Measurements from ENCODE around the gene VWDE.

- TF ChIP-seq CTCF (IDR thresholded peaks at IDR 0.05; ENCODE audit: insufficient read depth, low read depth, low read length), result no peak
- TF ChIP-seq EZH2 (IDR thresholded peaks at IDR 0.05; ENCODE audit: insufficient read depth, low read length), result no peak
These were observed 20.5 kb upstream of the VWDE start for GRCh38 chr7:12423997-12424745.

Measured in astrocyte (in vitro differentiated cells and primary cell).